IPS-15b (cell line): ENCODE measurements around the gene KAT7.

Experiments used
- H3K27me3 ChIP-seq: one replicate; pipeline ENCODE4 v1.6.1; 2013; ENCODE audit warnings: low read length; ENCODE audit not compliant: control insufficient read depth, insufficient read depth
- H3K36me3 ChIP-seq: one replicate; pipeline ENCODE4 v1.6.1; 2013; ENCODE audit warnings: low read length; ENCODE audit not compliant: control insufficient read depth, insufficient read depth
- H3K4me1 ChIP-seq: one replicate; pipeline ENCODE4 v1.6.1; 2013; ENCODE audit warnings: mild to moderate bottlenecking, low read length; ENCODE audit not compliant: control insufficient read depth, insufficient read depth
- H3K4me3 ChIP-seq: one replicate; pipeline ENCODE4 v1.5.1; 2013; ENCODE audit warnings: low read depth, low read length
- H3K9ac ChIP-seq: one replicate; pipeline ENCODE4 v1.6.1; 2013; ENCODE audit warnings: low read depth, mild to moderate bottlenecking, low read length
- H3K9me3 ChIP-seq: one replicate; pipeline ENCODE4 v1.6.1; 2013; ENCODE audit warnings: mild to moderate bottlenecking, low read length; ENCODE audit not compliant: control insufficient read depth, insufficient read depth

The KAT7 gene

DNA sequence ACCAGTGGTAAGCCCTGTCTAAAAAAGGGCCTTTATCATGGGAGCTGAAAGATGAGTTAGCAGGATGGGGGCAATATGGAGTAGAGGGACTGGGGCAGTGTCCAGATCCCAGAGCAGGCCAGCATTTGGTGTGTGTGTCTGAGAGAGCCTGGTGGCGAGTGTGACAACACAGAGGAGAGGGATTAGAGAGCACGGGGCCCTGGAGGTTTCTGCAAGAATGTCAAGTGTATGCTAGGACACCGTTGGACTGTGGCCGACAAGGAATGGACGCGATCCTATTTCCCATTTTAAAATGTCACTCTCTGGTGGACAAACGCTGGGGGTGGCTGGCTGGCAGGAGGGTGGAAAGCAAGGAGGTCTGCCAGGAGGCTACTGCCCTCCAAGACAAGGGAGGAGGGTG is 47.0 kb downstream of the KAT7 start:
- Histone ChIP-seq H3K4me3 (no peak overlapping the region), H3K9me3 (no peaks in the 10 kb centered on the region), H3K27me3 (no peaks in the 10 kb centered on the region), H3K36me3 (peaks cover 15% of the 10 kb centered on the region), H3K4me1 (no peaks in the 10 kb centered on the region), H3K9ac (no peak overlapping the region)

DNA sequence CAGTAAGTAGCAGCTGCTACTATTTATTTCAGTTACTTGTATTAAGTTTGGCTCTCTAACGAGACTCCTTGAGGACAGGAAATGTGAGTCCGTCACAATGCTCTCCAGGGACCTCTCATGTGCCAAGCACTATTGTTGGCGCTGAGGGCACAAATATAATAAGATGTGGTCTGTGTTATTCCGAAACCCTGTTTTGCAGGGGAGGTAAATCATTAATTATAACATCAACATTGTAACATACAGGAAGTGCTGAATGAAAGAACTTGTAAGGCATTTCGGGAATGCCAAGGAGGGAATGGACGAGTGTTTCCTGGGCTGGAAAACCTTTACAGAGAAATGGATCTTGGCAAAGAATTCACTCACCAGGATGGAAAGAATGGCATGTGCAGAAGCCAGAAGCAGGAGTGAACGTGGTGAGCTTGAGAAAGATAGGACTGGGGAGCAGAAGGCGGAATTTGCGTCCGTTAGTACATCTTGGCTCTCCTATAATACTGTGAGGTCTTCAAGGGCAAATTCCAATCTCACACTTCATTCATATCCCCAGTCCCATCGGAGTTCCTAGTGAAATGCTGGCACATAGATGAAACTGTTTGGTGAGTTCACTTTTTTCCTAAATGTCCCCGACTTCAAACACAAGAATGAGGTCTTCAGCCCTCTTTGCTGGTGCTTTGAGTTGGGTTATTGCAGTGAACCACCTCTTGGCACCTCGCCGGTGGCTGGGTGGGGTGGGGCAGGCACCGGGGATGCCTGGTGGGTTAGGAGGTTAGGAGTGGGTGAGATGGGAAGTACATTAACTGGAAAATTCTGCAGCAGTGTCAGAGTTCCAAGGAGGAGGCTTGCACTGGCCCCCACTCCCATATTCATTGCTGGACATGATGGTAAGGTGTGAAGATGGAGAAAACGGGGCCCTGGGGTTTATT is 47.9 kb downstream of the KAT7 start:
- Histone ChIP-seq H3K4me1 (no peaks in the 10 kb centered on the region), H3K9ac (no peak overlapping the region), H3K27me3 (no peaks in the 10 kb centered on the region), H3K36me3 (peaks cover 15% of the 10 kb centered on the region), H3K9me3 (no peaks in the 10 kb centered on the region), H3K4me3 (no peak overlapping the region)

DNA sequence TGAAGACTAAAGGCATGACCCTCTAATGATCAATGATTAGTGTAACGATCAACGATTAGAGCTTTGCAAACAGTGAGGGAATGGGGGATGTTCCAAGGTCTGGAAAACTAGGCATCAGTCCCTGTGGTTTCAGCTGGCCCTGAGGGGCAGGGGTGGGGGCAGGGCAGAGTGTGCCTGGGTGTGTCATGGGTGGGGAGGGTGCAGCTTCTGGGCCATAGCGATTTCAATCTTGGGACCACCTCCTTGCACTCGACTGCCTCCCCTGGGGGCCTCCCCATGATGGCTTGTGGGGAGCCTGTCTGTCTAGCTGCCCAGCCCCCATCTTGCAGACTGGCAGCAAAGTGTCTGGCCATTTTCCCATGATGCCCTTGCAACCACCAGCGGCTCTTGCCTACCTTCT is 51.0 kb downstream of the KAT7 start:
- H3K4me1 ChIP-seq, result no peaks in the 10 kb centered on the region
- H3K27me3 ChIP-seq, result no peaks in the 10 kb centered on the region
- peaks cover 4% of the 10 kb centered on the region for H3K36me3 ChIP-seq
- H3K9ac ChIP-seq, result no peak overlapping the region
- no peak overlapping the region for H3K4me3 ChIP-seq
- H3K9me3 ChIP-seq, result no peaks in the 10 kb centered on the region

DNA sequence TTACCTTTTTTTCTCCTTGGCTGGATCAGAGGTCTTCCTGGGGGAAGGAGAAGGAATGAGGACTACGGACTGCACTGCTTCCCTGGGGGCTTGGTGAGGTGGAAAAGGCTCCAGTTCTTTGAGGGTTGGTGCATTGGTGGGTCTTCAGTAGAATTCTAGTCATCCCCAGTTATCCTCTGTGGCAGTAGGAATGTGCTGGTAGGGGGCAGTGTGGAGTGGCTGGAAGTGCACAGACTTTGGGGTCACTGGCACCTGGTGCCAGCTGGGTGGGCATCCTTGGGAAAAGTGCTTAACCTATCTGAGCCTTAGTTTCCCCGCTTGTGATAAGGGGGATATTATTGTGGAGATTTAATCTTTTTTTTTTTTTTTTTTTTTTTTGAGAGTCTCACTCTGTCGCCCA is 53.1 kb downstream of the KAT7 start:
- Histone ChIP-seq H3K9me3 (no peaks in the 10 kb centered on the region), H3K4me3 (no peak overlapping the region), H3K4me1 (no peaks in the 10 kb centered on the region), H3K36me3 (peaks cover 8% of the 10 kb centered on the region), H3K27me3 (no peaks in the 10 kb centered on the region), H3K9ac (no peak overlapping the region)

DNA sequence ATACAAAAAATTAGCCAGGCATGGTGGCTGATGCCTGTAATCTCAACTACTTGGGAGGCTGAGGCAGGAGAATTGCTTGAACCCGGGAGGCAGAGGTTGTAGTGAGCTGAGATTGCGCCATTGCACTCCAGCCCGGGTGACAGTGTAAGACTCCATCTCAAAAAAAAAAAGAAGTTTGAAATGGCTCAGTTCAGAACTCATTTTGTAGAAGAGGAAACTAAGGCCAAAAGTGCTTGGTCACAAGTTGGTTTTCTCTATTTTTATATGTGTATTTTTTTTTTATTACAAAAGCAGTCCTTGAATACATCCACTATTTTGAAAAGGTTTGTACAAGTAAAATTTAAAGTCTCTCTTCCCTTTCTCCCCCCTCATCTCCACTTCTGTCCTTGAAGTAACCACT is 53.9 kb downstream of the KAT7 start:
- no peak overlapping the region for H3K9ac ChIP-seq
- peaks cover 8% of the 10 kb centered on the region for H3K36me3 ChIP-seq
- H3K27me3 ChIP-seq, result no peaks in the 10 kb centered on the region
- H3K4me1 ChIP-seq, result no peaks in the 10 kb centered on the region
- no peak overlapping the region for H3K4me3 ChIP-seq
- H3K9me3 ChIP-seq, result no peaks in the 10 kb centered on the region

DNA sequence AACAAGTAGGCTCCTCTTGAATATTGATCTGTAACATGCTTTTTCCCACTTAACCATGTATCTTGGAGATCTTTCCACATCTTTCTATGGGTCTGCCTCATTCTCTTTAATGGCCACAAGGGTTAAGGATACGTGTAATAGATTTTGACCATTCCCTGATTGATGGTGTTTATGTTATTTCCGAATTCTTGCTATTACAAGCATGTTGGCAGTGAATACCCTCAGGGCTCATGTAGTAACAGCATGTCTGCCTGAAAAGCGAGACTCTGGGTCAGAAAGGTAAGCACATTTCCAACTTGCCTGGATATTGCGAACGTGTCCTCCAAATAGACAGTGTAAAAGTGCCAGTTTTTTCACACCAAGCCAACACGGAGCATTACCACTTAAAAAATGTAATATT is 54.4 kb downstream of the KAT7 start:
- H3K4me1 ChIP-seq, result peaks cover 2% of the 10 kb centered on the region
- H3K36me3 ChIP-seq, result peaks cover 8% of the 10 kb centered on the region
- H3K9me3 ChIP-seq, result no peaks in the 10 kb centered on the region
- no peak overlapping the region for H3K4me3 ChIP-seq
- no peaks in the 10 kb centered on the region for H3K27me3 ChIP-seq
- no peak overlapping the region for H3K9ac ChIP-seq

DNA sequence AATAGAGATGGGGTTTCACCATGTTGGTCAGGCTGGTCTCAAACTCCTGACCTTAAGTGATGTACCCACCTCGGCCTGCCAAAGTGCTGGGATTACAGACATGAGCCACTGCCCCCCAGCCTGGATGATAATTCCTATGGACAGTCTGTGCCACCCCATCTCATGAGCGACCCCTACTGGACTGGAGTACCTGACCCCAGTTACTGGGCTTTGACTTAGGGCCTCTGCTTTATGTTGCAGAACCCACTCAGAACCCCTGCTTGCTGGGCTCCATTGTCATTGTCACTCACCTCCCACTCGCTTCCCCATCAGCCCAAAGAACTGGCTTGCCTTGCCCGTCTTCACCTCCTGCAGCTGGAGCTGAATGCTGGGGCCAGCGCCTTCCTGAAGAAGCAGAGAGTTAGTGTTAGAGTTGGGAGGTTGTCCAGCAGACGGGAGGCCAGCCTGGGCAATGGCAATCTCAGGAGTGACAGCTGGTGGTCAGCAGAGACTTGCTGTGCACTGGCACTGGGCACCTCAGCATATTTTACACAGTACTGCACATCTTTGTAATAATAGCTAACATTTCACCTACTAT is 55.4 kb downstream of the KAT7 start:
- H3K9me3 ChIP-seq, result no peaks in the 10 kb centered on the region
- no peak overlapping the region for H3K4me3 ChIP-seq
- H3K36me3 ChIP-seq, result peaks cover 8% of the 10 kb centered on the region
- H3K9ac ChIP-seq, result no peak overlapping the region
- peaks cover 4% of the 10 kb centered on the region for H3K4me1 ChIP-seq
- H3K27me3 ChIP-seq, result peaks cover 4% of the 10 kb centered on the region

DNA sequence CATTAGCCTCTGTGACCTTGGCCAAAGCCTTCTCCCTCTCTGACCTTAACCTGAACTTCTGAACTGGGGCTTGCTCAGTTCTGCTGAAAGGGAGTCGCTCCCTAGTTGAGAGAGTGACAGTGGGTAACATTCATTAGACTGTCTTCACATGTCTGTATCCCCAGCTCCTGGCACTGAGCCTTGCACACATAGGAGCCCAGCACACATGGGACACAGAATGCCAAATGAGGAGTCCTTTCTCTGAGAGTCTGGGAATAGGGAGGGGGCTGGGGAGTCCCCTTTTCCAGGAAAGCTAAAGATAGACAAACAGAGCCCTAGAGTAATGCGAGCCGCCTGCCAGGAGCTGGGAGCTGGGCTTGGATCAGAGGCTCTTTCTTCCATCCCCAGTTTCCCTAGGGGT is 56.8 kb downstream of the KAT7 start:
- peaks cover 5% of the 10 kb centered on the region for H3K4me1 ChIP-seq
- no peak overlapping the region for H3K9ac ChIP-seq
- H3K36me3 ChIP-seq, result peaks cover 8% of the 10 kb centered on the region
- peaks cover 15% of the 10 kb centered on the region for H3K27me3 ChIP-seq
- H3K4me3 ChIP-seq, result no peak overlapping the region
- no peaks in the 10 kb centered on the region for H3K9me3 ChIP-seq

DNA sequence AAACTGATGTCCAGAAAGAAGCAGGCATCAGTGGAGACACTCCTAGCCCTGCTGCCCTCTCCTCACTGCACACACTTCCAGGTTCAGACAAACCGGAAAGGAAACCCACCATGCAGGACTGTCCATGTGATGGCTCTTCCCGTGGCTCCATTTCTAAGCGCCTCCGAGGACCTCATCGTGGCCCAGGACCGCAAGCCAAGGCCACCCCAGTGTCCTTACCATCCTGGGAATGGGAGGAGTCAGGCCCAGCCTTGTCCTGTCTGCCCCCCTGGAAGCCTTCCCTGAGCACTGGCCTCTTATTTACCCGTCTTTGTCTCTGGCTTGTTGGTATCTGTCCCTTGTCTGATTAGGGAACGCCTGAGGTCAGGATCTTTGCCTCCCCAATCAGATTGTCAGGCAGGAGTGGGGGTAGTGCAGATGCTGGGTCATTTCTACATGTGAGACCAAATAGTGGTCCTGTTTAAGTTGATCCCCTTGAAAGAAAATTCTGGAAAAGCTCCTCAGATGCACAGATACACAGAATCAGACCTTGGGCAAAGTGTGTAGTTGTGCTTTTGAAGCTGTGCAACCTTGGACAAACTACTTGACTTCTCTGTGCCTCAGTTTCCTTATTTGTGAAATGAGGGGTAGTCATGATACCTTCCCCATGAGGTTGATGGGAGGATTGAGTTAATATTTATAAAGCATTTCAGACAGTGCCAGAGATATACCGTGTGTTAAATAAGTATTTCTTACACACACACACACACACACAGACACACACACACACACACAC is 58.6 kb downstream of the KAT7 start:
- H3K27me3 ChIP-seq, result peaks cover 23% of the 10 kb centered on the region
- peaks cover 8% of the 10 kb centered on the region for H3K36me3 ChIP-seq
- no peaks in the 10 kb centered on the region for H3K9me3 ChIP-seq
- H3K9ac ChIP-seq, result no peak overlapping the region
- H3K4me3 ChIP-seq, result no peak overlapping the region
- H3K4me1 ChIP-seq, result peaks cover 10% of the 10 kb centered on the region

DNA sequence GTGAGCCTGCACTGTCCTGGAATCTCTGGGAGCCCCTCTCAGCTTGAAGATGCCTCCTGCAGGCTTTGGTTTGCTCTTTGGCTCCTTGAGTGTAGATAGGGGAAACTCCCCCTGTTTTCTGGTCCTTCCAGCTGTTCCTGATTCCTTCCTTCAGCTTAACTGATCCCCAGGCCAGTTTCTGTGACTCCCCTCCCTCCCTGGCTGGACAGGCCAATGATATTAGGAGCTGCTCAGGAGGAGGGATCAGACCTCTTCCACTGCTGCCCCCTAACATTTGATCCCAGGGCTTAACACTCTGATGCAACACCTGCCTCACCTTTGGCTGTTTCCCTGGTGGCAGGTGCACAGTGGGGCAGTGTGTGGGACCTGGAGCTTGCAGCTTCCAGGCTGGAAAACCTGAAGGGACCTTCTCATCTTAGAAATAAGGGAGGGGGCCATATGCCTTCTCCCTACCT is 59.6 kb downstream of the KAT7 start, which contains the start of gene TAC4:
TSS of gene TAC4 (minus strand) at position 51 of the 455 bp plus-strand sequence. CDS start 52 bp downstream, outside the sequence.
- Histone ChIP-seq H3K9ac (no peak within 1 kb of the TSS), H3K36me3 (peaks cover 8% of the 10 kb centered on the region)

DNA sequence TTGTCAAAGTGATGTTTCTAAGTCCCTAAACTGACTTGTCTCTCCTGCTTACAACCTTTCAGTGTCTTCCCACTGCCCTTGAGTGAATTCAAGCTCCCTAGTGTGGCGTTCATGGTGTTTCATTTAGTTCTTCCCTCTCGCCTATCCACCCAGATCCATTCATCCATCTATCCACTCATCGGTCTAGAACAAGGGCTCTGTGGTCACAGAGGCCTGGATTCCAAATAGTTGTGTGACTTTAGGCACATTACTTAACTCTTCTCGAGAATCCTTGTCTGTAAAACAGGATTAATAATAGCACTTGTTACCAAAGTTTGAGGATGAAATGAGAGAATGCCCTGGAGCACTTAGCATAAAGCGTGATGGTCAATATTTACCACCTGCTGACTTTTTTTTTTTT is 60.3 kb downstream of the KAT7 start:
- no peak overlapping the region for H3K4me3 ChIP-seq
- H3K27me3 ChIP-seq, result peaks cover 30% of the 10 kb centered on the region
- H3K36me3 ChIP-seq, result peaks cover 8% of the 10 kb centered on the region
- peaks cover 10% of the 10 kb centered on the region for H3K4me1 ChIP-seq
- no peak overlapping the region for H3K9ac ChIP-seq
- H3K9me3 ChIP-seq, result no peaks in the 10 kb centered on the region

More for the DNA sequence above, 59.6 kb downstream of the KAT7 start, which contains the start of gene TAC4:
- Histone ChIP-seq H3K9me3 (no peaks in the 10 kb centered on the region), H3K27me3 (peaks cover 30% of the 10 kb centered on the region), H3K4me1 (peaks cover 10% of the 10 kb centered on the region), H3K4me3 (no peak within 1 kb of the TSS)
